AG09309 (cell line): ENCODE measurements around the gene TSPAN12.

ENCODE experiments used
- DNase-seq: peaks from one replicate; pipeline ENCODE4 v3.0.0-alpha.2; 2010; ENCODE audit warnings: low read depth
- H3K4me3 ChIP-seq: 2 replicates; pipeline ENCODE4 v1.5.1; 2011; ENCODE audit warnings: mild to moderate bottlenecking, low read depth, low read length, moderate library complexity; ENCODE audit not compliant: control insufficient read depth
- TF ChIP-seq, protein P1 (sequence below): IDR thresholded peaks from 2 replicates; pipeline ENCODE4 v1.5.1; 2011; ENCODE audit warnings: mild to moderate bottlenecking, low read depth, low read length, inconsistent platforms; ENCODE audit not compliant: insufficient read depth, control insufficient read depth; ENCODE audit errors: missing control alignments

Gene TSPAN12

DNA sequence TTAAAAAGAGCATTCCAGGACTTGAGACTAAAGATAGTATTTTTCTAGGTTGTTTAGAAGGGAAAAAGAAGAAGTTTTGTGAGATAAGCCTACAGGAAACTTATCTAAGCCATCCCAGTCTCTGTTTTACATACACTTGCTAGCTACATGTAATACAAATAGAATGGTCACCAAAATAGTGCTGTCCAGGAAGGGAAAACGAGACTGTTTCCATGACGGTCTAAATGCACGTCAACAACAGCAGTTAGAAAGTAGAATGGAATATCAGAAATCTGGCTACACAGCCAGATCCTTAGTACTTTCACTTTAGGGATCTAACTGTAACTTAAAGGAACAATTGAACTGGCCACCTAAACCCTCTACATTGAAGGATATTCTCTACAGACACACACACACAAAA lies 117.6 kb downstream of the TSPAN12 start:
- no peak for DNase-seq
- no peak overlapping the region for H3K4me3 ChIP-seq
- TF ChIP-seq, protein P1, sequence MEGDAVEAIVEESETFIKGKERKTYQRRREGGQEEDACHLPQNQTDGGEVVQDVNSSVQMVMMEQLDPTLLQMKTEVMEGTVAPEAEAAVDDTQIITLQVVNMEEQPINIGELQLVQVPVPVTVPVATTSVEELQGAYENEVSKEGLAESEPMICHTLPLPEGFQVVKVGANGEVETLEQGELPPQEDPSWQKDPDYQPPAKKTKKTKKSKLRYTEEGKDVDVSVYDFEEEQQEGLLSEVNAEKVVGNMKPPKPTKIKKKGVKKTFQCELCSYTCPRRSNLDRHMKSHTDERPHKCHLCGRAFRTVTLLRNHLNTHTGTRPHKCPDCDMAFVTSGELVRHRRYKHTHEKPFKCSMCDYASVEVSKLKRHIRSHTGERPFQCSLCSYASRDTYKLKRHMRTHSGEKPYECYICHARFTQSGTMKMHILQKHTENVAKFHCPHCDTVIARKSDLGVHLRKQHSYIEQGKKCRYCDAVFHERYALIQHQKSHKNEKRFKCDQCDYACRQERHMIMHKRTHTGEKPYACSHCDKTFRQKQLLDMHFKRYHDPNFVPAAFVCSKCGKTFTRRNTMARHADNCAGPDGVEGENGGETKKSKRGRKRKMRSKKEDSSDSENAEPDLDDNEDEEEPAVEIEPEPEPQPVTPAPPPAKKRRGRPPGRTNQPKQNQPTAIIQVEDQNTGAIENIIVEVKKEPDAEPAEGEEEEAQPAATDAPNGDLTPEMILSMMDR, result no peak

DNA sequence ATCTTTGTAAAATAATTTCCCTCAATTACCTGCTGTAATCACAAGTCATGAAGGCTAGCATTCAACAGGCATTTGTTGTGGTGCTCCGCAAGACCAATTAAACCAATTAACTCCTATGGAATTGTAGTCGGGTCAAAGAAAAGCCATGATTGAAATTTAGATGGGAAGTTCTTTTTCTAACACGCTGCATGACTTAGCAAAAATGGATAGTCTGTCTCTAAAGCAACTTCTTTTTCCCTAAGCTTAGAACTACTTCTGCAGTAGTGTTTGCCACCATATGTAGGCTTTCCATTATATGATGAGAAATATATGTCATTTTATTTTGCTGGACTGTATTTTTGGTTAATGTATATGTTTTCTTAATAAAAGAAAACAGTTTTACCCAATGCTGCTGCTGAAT lies 119.1 kb downstream of the TSPAN12 start:
- TF ChIP-seq, protein P1, result no peak
- DNase-seq, result no peak
- H3K4me3 ChIP-seq, result no peak overlapping the region
